Mucosa of rectum (tissue), 2 donors: ENCODE results near the gene ZNF532.
"Not testable (repeated sequence)": the region's sequence is repeated elsewhere in the genome, so short reads cannot be mapped to it uniquely, and the experiment has no call there.

Source experiments
- H3K27ac ChIP-seq, 2 donors: one replicate each; pipeline ENCODE4 v1.7.0; 2013; ENCODE audit warnings: inconsistent platforms in 2 of 2, low read depth in 2 of 2, low read length in 2 of 2
- H3K27me3 ChIP-seq, 2 donors: one replicate each; pipeline ENCODE4 v1.7.0; 2013; ENCODE audit warnings: low read length in 2 of 2; ENCODE audit not compliant: control insufficient read depth in 2 of 2, insufficient read depth in 2 of 2
- H3K36me3 ChIP-seq, 2 donors: one replicate each; pipeline ENCODE4 v1.7.0; 2013; ENCODE audit warnings: low read length in 2 of 2; ENCODE audit not compliant: control insufficient read depth in 2 of 2, insufficient read depth in 2 of 2
- H3K4me1 ChIP-seq, 2 donors: one replicate each; pipeline ENCODE4 v1.7.0; 2013; ENCODE audit warnings: low read length in 2 of 2, mild to moderate bottlenecking in 1 of 2; ENCODE audit not compliant: control insufficient read depth in 2 of 2, insufficient read depth in 2 of 2
- H3K4me3 ChIP-seq, 2 donors: one replicate each; pipeline ENCODE4 v1.7.0; 2013; ENCODE audit warnings: low read length in 2 of 2
- H3K9ac ChIP-seq, 2 donors: one replicate each; pipeline ENCODE4 v1.7.0; 2013; ENCODE audit warnings: low read length in 2 of 2, low read depth in 1 of 2, mild to moderate bottlenecking in 1 of 2
- H3K9me3 ChIP-seq, 2 donors: one replicate each; pipeline ENCODE4 v1.7.0; 2013; ENCODE audit warnings: low read length in 2 of 2; ENCODE audit not compliant: control insufficient read depth in 2 of 2
- donor health status: healthy.
- donor health status: Normal muscosa, but diverticular disease.

Gene ZNF532

DNA sequence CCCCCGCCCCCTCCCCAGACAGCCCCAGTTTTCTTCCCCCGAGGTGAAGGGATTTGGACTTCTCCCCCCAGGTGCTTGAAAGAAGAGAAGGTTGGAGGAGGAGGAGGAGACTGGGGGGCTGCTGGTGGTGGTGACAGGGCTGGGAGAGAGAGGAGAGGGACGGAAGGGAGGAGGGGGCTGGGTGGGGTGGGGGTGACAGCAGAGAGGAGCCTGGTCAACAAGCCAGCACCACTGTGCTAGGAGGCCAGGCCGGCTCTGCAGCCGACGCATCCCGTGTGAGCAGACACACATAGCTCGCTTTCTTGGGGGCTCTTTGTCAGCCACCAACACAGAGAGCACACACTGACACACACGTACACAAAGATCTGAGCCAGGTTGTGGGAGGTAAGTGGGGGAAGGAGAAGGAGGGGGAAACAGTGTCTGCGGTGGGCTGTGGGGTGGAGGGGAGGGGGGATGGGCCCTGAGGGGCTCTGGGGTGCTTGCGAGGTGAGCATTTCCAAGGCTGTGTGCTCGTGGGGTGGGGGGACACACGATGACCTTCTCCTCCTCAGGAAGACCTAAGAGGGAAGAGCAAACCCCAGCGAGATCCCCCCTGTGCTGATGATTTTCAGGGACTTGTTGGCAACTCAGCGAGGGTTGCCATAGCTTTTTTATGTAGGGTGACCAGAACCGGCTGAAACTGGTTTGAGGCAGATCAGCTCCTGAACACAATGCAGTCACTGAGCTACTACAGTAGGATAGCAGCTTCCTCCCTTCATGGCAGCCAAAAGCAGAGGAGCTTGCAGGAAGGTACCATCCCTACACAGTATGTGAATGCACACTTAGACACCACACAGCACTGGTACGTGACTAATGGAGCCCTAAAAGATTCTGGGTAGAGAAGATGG lies at the start of gene ZNF532:
Gene ZNF532, plus strand, starts transcription at position 732 of the 887 bp plus-strand sequence. CDS start 53,411 bp downstream, outside the sequence.
- Histone ChIP-seq H3K4me3 (peak within 1 kb of the TSS; percentile 25 to 51), H3K4me1 (peaks cover 7% of the 10 kb centered on the region in 2 donors)

DNA sequence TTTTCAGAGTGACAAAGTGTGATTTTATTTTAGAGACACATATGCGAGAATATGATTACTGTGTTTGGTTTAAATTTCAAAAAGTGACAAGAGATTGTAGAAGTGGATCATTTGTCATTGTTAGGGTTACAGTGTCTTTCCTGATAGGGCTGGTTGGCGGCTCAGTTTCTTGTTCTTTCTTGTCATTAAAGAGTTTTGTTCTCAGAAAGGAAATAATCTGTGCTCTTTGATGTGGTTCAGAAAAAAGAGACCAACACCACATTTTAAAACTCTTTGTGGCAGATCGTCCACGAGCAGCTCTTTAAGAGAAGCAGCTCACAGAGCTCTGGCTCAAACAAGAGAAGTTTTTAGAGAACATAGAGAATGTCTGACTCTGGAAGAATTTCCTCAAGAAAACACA lies 45.6 kb upstream of the ZNF532 start:
- no peaks in the 10 kb centered on the region for H3K27me3 ChIP-seq
- H3K9ac ChIP-seq = no peak overlapping the region
- H3K27ac ChIP-seq = no peak overlapping the region
- H3K36me3 ChIP-seq = no peaks in the 10 kb centered on the region
- H3K4me1 ChIP-seq = no peaks in the 10 kb centered on the region
- no peaks in the 10 kb centered on the region for H3K9me3 ChIP-seq
- no peak overlapping the region for H3K4me3 ChIP-seq

More for the DNA sequence above, at the start of gene ZNF532:
- H3K9ac ChIP-seq = peak within 1 kb of the TSS; percentile 26 to 54
- H3K9me3 ChIP-seq = no peaks in the 10 kb centered on the region
- H3K36me3 ChIP-seq = no peaks in the 10 kb centered on the region
- H3K27me3 ChIP-seq = peaks cover 0 to 2% of the 10 kb centered on the region in 2 donors
- H3K27ac ChIP-seq = peak within 1 kb of the TSS; percentile 73 to 76

GRCh38 chr18:58820251-58820650 lies 44.4 kb upstream of the ZNF532 start:
- Histone ChIP-seq H3K4me1 (no peaks in the 10 kb centered on the region), H3K4me3 (no peak overlapping the region), H3K9ac (no peak overlapping the region), H3K27ac (no peak overlapping the region), H3K36me3 (no peaks in the 10 kb centered on the region), H3K9me3 (no peaks in the 10 kb centered on the region), H3K27me3 (no peaks in the 10 kb centered on the region)

GRCh38 chr18:58822944-58823343 lies 41.7 kb upstream of the ZNF532 start:
- no peak overlapping the region for H3K27ac ChIP-seq
- H3K9me3 ChIP-seq = no peaks in the 10 kb centered on the region
- no peaks in the 10 kb centered on the region for H3K27me3 ChIP-seq
- H3K9ac ChIP-seq = no peak overlapping the region
- H3K4me1 ChIP-seq = no peaks in the 10 kb centered on the region
- no peak overlapping the region for H3K4me3 ChIP-seq
- no peaks in the 10 kb centered on the region for H3K36me3 ChIP-seq

GRCh38 chr18:58823412-58823811 lies 41.3 kb upstream of the ZNF532 start:
- H3K9me3 ChIP-seq = no peaks in the 10 kb centered on the region
- H3K4me1 ChIP-seq = no peaks in the 10 kb centered on the region
- H3K9ac ChIP-seq = no peak overlapping the region
- no peaks in the 10 kb centered on the region for H3K36me3 ChIP-seq
- H3K4me3 ChIP-seq = no peak overlapping the region
- no peaks in the 10 kb centered on the region for H3K27me3 ChIP-seq
- H3K27ac ChIP-seq = no peak overlapping the region

GRCh38 chr18:58826926-58827325 lies 37.8 kb upstream of the ZNF532 start:
- H3K9ac ChIP-seq, H3K36me3 ChIP-seq, H3K27ac ChIP-seq, H3K4me3 ChIP-seq, H3K9me3 ChIP-seq, H3K4me1 ChIP-seq, H3K27me3 ChIP-seq: not testable (repeated sequence)

DNA sequence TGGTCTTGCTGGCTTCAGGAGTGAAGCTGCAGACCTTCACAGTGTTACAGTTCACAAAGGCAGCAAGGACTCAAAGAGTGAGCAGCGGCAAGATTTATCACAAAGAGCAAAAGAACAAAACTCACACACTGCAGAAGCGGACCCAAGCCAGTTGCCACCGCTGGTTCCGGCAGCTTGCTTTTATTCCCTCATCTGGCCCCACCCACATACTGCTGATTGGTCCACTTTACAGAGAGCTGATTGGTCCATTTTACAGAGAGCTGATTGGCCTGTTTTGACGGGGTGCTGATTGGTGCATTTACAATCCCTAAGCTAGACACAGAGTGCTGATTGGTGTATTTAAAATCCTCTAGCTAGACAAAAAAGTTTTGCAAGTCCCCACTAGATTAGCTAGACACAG lies 37.2 kb upstream of the ZNF532 start:
- no peaks in the 10 kb centered on the region for H3K27me3 ChIP-seq
- no peak overlapping the region for H3K27ac ChIP-seq
- no peaks in the 10 kb centered on the region for H3K4me1 ChIP-seq
- H3K4me3 ChIP-seq = no peak overlapping the region
- H3K9me3 ChIP-seq = no peaks in the 10 kb centered on the region
- H3K9ac ChIP-seq = no peak overlapping the region
- H3K36me3 ChIP-seq = no peaks in the 10 kb centered on the region

DNA sequence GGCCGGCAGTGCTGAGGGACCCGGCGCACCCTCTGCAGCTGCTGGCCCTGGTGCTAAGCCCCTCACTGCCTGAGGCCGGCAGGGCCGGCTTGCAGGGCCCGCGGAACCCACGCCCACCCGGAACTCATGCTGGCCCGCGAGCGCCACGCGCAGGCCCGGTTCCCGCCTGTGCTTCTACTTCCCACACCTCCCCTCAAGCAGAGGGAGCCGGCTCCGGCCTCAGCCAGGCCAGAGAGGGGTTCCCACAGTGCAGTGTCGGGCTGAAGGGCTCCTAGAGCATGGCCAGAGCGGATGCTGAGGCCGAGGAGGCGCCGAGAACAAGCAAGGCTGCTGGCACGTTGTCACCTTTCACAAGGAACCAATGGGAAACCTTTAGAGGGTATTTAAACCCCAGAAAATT lies 36.8 kb upstream of the ZNF532 start:
- Histone ChIP-seq H3K4me1 (no peaks in the 10 kb centered on the region), H3K9ac (no peak overlapping the region), H3K9me3 (no peaks in the 10 kb centered on the region), H3K4me3 (no peak overlapping the region), H3K27me3 (no peaks in the 10 kb centered on the region), H3K27ac (no peak overlapping the region), H3K36me3 (no peaks in the 10 kb centered on the region)

DNA sequence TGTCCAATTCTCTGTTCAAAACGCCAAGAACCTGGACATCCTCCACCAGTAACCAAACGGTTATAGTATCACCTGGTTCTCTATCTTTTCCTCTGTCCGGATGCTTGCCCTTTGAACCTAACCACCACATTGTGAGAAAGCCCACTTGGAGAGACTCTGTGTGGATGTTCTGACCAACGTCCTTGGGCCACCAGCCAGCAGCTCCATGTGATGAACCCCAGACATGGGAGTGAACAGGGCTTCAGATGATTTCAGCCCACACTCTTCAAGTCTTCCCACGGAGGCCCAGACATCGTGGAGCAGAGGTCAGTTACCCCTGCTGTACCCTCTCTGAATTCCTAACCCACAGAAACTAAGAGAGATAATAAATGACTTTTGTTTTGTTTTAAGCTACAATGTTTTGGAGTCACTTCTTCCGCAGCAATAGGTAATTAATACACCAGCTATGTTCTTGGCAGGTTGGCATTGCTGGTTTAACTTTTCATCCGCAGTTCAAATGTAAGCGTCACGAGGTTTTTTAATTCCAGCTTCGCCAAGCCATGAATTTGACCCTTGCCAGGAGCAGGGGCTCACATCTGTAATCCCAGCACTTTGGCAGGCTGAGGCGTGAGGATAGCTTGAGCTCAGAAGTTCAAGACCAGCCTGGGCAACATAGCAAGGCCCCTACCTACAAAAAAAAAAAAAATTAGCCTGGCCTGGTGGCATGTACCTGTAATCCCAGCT lies 36.1 kb upstream of the ZNF532 start:
- H3K9me3 ChIP-seq = no peaks in the 10 kb centered on the region
- H3K4me1 ChIP-seq = no peaks in the 10 kb centered on the region
- no peak overlapping the region for H3K27ac ChIP-seq
- no peaks in the 10 kb centered on the region for H3K27me3 ChIP-seq
- no peaks in the 10 kb centered on the region for H3K36me3 ChIP-seq
- H3K9ac ChIP-seq = no peak overlapping the region
- no peak overlapping the region for H3K4me3 ChIP-seq

DNA sequence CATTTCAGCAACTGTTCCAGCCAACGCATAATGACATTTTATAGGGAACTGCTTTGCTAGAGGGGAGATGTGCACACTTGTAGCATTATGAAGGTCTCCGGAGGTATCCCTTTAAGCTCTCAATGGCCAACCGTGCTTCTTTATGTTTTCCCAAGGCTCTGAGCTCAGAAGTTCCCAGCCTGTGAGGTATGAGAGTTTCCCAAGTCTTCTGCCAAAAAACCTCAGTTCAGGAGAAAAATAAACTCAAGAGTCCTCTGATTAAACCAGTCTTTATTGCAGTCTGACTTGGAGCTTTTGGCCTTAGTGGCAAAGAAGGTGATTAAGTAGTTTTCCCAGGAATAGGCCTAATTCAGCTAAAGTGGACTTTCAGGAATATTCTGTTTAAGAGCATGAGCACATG lies 35.4 kb upstream of the ZNF532 start:
- Histone ChIP-seq H3K36me3 (no peaks in the 10 kb centered on the region), H3K4me3 (no peak overlapping the region), H3K9ac (no peak overlapping the region), H3K4me1 (no peaks in the 10 kb centered on the region), H3K27me3 (no peaks in the 10 kb centered on the region), H3K9me3 (no peaks in the 10 kb centered on the region), H3K27ac (no peak overlapping the region)
